ENCODE measurements around the gene CAMKMT.
"Not testable (repeated sequence)": the region's sequence is repeated elsewhere in the genome, so short reads cannot be mapped to it uniquely, and the experiment has no call there.

Gene CAMKMT

DNA sequence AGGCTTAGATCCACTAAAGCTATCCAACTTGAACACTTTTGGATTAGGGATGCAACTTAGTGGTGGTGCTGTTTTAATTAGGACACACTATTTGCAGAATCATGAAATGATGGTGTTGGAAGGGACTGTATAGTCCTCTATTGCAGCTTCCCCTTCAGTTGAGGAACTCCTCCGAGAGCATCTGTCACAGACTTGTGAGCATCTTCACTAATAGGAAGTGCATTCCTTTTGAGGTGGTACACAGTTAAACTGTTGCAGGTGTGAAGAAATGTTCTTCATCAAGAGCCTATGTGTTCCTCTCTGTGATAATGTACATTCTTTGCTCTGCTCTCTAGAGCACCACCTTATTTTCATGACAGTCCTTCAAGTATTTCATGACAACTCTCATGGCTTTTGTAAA, 197.4 kb downstream of the CAMKMT start:
- no peak for DNase-seq

DNA sequence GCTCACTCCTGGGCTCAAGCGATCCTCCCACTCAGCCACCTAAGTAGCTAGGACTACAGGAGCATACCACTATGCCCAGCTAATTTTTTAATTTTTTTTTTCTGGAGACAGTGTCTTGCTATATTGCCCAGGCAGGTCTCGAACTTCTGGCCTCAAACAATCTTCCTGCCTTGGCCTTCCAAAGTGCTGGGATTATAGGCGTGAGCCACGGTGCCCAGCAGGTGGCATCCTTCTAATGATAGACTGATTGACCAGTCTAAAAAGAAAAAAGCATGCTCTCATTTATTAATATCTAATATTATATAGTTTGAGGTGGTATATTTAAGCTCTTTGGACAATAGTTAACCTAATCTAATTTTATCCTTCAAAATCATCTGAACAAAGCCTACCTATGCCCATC, 198.6 kb downstream of the CAMKMT start:
- peak; percentile 33 for DNase-seq

DNA sequence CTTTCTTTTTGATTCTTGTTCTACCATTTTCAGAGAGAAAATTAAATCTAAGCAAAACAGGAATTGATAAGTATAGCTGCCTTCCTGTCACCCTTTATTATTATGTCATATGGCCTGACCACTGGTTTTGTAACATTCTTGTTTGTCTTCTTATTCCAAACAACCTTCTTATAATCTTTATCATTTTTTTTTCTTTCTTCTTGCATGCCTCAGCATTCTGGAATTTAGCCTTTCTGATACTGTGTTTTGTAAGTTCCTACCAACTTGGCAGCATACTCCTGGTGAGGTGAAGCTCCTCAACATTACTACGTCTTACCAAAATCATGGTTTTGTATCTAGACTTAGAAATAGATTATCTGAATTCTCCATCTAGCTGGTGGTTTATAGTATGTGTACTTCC, 199.2 kb downstream of the CAMKMT start:
- no peak for DNase-seq

DNA sequence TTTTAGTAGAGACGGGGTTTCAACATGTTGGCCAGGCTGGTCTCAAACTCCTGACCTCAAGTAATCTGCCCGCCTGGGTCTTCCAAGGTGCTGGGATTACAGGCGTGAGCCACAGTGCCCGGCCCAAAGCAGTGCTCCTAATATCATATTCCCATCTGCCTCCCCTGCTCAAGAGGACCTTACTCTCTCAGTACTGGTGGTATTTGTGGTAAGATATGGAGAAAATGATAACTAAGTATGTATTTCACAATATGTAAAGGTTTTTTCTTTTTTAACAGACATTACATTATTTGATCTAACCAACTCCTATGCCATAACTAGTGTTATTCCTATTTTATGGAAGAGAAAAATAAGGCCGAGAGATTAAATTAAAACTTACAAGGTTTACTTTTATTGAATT, 201.0 kb downstream of the CAMKMT start:
- no peak for DNase-seq

DNA sequence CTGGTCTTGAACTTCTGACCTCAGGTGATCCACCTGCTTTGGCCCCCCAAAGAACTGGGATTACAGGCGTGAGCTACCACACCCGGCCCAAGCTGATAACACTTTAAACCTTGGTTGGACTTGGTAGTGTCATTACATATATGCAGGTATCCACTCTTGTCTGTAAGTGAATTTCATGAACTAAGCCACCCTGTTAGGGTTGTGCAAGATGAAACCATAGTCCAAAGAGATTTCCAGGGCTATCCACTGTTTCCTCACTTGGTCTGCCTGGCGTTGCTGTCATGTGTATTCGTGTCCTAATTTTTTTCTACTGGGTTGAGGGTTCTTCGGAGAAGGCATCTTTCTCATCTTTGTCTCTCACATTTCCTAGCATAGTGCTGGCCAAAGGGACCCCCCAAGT, 203.0 kb downstream of the CAMKMT start:
- no peak for DNase-seq

DNA sequence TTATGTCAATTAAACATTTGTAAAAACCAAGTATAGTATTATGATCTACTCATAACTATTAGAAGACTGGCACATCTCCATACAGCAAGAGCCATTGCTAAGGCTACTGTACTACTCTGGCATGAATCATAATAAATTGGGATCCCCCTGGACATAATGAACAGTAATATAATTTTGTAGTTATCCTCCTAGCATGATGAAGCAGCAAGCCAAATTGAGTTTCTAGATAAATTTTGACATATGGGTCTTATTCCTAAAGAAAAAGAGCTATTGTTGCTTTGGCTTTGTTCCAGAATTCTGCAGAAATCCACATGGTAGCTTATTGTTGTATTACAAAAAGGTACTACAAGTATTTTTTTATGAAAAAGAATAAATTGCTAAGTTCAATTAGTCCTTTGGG, 204.3 kb downstream of the CAMKMT start:
- no peak for DNase-seq

DNA sequence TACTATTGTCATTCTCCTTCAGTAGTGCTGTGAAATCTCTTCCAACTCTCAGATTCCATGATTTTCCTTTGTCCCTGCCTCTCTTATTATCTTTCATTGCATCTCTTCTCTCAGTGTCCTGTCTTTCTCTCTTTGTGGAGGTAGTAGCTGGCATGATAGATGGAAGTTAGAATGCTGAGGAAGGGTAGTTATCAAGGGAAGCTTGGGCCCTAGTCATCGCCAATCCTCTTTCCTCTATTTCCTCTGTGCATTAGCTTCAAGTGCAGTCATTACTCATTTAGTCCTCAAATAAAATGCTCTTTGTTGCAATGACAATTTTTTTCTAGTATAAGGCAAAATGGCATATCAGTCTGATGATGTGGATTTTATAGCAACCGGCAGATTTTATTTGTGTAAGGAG, 207.7 kb downstream of the CAMKMT start:
- no peak for DNase-seq

DNA sequence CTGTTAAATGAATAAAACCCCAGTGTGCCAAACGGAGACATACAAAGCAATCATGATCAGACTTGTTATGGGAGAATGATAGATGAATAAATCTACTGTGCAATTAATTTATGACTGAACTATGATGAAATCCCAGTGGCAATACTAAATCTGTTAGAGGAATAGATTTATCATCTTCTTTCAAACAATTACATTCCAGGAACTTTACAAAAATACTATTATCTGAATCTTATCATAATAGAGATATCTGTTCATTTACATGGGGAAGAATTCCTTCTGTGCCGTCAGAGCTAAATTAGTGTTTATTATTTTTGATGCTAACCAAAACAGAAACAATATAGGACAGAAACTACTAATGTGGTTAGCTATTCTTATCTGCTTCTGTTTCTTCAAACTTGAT, 208.5 kb downstream of the CAMKMT start:
- no peak for DNase-seq

DNA sequence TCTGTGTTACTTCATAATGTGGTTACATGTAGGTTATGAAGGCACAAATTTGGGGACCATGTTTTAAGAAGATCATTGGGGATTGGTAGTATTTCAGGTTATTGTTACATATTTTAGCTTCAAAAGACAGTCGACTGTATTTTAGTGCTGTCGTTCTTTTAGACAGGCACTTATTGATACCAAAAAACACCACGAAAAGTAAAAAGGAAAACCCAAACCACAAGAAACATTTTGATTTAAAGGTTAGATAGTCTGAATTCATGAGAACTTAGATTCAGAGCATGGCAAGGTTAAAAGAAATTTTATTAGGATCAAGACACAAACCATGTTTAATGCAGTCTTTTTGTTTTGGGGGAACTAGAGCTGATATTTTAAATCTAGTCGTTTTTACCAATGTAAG, 209.0 kb downstream of the CAMKMT start:
- DNase-seq, result no peak

DNA sequence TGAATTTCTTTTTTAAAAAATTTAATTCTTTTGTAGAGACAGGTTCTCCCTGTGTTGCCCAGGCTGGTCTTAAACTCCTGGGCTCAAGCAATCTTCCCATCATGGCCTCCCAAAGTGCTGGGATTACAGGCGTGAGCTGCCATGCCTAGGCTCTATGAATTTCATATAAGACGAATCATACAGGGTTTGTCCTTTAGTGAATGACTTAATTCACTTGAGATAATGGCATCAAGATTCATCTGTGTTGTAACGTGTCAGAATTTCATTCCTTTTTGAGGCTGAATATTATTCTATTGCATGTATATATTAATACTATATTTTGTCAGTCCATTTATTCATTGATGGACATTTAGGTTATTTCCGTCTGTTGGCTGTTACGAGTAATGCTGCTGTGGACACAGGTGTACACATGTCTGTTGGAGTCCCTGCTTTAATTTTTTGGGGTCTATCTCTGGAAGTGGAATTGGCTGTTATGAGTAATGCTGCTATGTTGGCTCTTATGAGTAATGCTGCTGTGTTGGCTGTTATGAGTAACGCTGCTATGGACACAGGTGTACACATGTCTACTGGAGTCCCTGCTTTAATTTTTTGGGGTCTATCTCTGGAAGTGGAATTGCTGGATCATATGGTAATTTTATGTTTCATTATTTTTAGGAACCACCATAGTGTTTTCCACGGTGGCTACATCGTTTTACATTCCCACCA, 210.6 kb downstream of the CAMKMT start:
- peak; percentile 23 for DNase-seq

DNA sequence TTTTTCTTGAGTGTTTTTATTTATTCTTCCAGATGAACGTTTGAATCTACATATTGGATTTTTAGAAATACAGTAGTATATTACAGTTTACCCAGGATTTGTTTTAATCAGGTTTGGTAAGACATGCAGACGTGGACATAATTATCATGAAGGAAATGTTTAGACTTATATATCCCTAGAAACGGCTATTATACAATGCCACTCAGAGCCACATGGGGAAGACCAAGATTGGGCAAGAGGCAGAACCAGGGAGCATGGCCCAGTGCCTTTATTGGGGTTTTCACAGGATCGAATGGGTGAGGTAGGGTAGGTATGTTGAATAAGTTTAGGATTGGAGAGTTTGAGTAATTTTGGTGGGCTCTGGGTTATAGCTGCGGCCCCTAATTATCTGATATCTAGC, 212.2 kb downstream of the CAMKMT start:
- no peak for DNase-seq

DNA sequence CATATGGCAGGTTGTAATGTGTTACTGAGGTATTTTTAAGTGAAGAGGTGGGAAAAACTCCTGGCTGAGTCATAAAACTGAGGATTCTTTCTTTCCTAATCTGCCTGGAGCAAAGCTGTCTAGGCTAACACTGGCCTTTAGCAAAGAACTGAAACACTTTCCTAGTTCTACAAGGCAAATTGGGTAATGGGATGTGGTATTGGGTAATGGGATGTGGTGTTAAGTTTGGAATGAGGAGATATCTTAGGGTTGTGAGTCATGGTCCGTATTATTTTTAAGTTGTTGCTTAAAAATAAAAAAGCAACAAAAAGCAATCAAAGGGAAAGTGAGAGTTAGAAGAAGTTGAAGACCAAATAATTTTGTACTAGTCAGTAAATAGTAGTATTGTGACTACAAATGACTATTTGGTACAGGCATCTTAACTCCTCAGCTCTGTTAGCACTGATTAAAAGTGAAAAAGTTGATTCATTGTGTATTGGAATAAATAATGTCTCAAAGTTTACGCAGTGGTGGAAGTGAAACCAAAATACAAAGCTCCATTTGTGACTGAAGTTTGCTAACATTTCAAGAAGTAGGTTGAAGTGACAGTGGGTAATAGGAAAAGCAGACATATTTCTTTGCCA, 216.8 kb downstream of the CAMKMT start:
- DNase-seq, result no peak

DNA sequence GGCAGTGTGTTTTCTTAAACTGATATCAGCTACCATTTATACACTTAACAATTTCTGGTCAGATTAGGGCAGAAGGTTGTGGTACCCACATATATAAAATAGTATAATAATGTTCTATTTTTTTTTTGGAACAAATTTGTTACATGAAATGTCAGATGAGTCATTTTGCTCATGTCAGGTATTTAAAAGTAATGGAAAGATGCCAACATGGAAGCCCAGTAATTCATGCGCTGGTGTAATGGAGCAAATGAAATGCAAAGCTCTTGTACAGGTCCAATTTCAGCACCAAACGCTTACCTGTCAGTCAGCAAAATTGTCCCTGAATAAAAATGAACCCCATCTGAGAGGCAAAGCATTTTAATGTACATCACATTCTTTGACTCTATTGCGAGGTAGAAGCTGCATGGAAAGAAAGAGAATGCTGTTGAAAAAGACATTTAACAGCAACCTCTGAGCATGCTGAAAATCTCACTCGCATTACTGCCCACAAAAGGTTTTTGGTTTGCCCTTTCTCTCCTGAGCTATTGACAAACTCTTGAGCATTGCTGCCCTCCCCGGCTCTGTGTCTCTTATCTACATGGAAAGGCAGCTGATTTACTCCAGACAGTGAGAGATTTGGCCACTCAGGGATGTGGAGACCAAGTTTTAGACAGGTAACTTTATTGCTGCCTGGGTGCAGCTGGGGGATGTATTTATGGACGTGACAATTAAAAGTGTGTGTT, 217.5 kb downstream of the CAMKMT start:
- no peak for DNase-seq

DNA sequence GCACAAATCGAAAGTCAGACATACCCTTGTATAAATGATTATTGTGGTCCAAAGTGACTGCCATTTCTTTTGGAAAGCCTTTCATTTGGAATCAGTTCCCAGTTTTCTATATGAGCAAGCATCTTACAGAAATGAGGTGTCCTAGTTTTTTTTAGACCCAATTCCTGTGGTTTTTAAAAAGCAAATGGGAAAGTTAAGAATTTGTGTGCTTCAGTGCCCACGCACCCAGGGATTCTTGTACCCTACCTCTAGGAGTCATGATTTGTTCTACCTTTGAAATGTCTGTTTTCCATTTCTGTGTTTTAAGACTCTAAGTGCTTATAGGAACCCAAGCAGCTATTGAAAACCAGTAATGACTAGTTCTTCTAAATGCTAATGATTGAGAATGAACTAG, 218.1 kb downstream of the CAMKMT start:
- no peak for DNase-seq

DNA sequence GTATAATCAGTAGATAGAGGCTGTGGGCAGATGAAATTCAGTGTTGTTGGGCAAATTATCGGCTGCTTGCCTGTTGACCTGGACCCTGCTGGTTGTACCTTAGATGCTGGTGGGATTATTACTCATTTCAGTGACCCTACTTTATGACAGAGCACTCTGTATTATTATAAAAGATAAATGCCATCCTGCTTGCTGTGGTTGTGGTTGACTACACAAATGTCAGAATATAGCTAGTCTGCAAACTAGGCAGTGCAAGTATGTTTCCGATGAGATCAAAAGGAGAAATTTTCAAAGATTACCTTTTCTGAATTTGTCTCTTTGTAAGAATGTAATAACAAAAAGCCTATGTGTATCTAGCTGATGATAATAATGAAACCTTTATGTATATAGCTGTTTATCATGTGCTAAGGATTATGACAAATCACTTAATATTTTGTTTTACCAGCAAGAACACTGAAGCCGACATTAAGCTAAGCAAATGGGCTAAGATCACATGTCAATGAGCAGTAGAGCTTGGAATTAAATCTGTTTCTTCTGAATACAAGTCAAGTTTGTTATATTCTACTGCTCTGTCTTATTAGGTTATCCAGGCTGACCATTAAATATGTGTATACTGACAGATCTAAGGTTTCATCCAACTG, 219.2 kb downstream of the CAMKMT start:
- DNase-seq, result no peak

DNA sequence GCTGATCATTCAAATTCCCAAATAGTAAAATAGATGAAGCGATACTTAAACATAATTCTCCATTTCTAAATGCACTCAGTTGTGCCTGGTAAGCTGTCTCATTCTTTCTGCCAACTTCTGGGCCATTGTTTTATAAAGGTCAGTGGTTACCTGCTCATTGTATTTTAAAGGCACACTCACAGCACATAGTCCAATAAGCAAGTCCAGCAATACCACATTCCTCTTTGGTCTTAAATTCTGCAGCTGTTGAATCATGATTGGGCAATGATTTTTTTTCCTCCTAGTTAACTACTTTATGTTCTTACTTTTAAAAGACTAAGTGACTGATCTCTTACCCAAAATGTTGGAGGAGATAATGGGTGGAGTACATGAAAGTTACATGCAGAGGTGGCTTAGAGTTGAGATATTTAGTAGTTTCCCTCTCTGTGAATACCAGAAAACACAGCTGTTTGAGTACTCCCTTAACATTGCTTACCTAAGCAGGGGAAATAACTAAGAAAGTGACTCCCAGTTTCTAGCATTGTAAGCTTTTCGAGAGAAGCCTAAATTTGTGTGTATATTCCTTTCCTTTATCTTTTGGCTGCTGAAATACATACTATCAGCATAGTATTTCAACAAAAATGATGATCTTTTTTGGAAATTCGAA, 220.7 kb downstream of the CAMKMT start:
- no peak for DNase-seq

DNA sequence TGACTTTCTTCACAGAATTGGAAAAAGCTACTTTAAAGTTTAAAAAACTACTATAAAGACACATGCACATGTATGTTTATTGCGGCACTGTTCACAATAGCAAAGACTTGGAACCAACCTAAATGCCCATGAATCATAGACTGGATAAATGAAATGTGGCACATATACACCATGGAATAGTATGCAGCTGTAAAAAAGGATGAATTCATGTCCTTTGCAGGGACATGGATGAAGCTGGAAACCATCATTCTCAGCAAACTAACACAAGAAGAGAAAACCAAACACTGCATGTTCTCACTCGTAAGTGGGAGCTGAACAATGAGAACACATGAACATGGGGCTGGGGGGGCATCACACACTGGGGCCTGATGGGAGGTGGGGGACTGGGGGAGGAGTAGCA, 233.9 kb downstream of the CAMKMT start:
- DNase-seq, result not testable (repeated sequence)

DNA sequence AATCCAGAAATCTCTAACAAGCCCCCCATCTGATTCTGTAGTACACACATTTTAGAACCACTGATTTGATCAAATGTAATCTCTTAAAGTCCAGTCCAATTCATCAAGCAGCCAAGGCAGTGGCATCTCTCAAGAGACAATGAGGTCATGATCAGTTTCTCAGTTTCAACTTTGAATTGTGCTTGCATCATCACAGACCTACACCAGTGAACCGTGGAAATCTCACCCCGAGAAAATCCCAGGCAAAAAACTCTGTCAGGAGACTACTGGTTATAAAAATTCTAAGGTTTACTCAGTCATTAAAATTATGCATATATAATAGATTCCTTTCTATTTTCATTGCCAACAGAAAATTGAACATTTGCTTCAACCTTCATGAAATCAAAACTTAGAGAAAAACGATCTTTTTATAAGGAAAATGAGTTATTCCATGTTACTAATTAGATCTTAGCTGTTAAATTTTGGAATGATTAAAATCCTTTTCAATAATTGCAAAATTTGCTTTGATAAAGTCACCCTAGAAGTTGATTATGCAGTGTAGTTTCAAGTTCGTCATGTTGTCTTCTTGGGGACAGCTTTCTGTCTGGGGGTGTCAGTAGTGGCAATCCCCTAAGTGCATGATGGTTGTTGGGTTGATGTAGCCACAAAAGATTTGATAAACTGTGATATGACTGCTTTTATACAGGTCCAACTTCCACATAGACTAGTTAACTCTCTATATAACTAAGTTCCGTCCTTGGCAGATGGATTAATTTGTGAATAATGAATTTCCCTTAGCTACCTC, 235.0 kb downstream of the CAMKMT start:
- DNase-seq, result no peak

DNA sequence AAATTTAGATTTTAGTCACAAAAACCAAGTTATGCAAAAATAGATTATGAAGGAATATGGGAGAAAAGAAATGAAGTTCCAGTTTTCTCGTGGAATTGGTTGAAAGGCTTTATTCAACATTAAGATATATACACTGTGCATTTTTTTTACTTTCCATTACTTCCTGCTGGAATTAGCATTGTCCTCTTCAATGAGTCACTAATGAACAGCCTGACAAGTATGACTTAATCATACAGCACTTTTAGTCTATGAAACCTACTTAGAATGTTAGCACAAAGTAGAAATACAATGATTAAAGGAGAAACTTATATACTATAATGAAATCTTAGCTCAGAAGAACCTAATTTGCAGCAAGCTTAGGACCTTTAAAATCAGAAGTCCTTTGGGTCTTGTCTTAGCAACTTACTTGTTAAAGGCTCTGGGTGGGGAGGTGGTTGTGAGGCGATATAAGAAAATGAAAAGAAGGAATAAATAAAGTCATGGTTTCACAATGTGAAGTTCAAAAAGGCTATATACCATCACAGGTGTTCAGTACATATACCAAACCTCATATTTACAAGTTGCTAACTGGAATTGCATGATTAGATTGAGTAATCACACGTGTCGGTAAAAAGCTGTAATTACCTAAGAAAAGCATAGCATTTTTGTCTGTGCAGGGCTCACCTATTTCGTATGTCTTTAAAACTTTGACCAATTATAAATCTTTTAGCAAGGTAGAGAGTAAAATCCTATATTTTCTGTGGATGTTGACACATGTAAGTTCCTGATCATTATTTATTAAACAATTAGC, 236.8 kb downstream of the CAMKMT start:
- DNase-seq, result no peak

DNA sequence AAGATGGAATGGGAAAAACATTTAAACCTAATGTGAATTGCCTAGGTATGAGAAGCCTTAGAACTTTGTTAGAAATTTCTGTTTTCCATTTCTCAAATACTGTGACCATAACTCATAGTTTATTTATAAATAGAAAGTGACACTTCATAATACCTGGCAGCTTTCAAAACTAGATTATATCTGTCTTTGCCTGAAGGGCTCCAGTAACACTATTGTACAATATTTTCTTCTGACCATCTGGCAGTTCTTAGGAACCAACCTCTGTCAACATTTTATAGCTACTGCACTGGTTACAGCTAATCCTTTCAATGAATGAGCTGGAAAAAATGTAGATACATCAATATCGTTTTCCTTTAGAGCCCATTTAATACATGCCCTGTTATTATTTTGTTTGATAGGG, 237.4 kb downstream of the CAMKMT start:
- no peak for DNase-seq

DNA sequence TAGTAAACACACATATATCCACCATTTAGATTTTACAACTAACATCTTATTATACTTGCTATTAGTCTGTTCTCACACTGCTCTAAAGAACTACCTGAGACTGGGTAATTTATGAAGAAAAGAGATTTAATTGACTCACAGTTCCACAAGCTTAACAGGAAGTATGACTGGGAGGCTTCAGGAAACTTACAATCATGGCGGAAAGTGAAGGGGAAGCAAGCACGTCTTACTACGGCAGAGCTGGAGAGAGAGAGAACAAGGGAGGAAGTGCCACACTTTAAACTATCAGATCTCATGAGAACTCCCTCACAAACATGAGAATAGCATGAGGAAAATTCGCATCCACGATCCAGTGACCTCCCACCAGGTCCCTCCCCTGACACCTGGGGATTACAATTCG, 240.7 kb downstream of the CAMKMT start:
- DNase-seq, result no peak

DNA sequence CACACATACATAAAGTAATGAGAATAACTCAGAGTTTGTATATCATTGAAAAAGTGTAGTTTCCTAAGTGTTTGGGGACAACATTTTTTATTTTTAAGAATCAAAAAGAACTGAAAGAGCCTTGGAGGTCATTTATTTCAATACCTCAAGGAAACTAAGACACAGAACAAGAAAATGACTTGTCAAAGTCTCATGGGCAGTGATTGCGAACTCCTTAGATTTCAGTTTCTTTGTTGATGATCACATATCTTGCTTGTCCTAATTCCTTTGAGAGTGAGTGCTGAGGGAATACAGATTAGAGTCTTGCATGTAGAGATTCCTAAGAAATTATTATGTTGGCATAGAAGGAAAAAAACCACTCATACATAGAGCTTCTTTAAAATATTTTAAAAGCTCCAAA, 243.8 kb downstream of the CAMKMT start:
- no peak for DNase-seq

Measured in DMS53 (cell line).